NB4 (cell line): ENCODE results near the gene FBXO31.

Experiments used
- POLR2A ChIP-seq: IDR thresholded peaks from 2 replicates; pipeline ENCODE4 v1.6.1; 2011; ENCODE audit warnings: mild to moderate bottlenecking; ENCODE audit not compliant: insufficient read length; ENCODE audit errors: extremely low read depth
- TF ChIP-seq, protein P1 (sequence below): IDR thresholded peaks from one replicate; pipeline ENCODE4 v1.5.1; 2012; ENCODE audit warnings: low read depth, low read length
- TF ChIP-seq, protein P2 (sequence below): IDR thresholded peaks from 2 replicates; pipeline ENCODE4 v1.6.1; 2011; ENCODE audit warnings: low read depth, low read length

DNA sequence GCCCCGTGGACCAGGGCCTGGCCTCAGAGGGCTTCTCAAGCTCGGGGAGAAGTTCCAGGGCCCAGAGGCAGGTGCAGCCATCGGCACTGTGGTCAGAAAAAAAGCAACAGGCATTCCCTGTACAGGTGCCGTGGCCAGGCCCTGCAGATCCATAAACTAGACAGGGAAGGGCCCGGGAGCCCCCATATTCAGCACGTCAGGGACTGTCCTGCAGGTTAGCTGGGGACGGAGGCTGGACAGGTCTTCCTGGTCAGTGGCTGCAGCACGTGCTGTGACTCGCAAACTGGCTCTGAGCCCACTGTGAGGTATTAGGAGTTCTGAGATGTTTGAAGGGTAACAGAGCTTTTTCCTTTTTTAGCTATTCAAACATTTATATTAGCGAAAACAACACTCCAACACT, 51.4 kb downstream of the FBXO31 start:
- TF ChIP-seq POLR2A = no peak
- TF ChIP-seq, protein P1, sequence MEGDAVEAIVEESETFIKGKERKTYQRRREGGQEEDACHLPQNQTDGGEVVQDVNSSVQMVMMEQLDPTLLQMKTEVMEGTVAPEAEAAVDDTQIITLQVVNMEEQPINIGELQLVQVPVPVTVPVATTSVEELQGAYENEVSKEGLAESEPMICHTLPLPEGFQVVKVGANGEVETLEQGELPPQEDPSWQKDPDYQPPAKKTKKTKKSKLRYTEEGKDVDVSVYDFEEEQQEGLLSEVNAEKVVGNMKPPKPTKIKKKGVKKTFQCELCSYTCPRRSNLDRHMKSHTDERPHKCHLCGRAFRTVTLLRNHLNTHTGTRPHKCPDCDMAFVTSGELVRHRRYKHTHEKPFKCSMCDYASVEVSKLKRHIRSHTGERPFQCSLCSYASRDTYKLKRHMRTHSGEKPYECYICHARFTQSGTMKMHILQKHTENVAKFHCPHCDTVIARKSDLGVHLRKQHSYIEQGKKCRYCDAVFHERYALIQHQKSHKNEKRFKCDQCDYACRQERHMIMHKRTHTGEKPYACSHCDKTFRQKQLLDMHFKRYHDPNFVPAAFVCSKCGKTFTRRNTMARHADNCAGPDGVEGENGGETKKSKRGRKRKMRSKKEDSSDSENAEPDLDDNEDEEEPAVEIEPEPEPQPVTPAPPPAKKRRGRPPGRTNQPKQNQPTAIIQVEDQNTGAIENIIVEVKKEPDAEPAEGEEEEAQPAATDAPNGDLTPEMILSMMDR = no peak
- TF ChIP-seq, protein P2, sequence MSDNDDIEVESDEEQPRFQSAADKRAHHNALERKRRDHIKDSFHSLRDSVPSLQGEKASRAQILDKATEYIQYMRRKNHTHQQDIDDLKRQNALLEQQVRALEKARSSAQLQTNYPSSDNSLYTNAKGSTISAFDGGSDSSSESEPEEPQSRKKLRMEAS = no peak
